Sigmoid colon (tissue), 4 donors: ENCODE results near the gene PIK3R6.

Source experiments
- POLR2AphosphoS5 ChIP-seq, 4 donors: sonication (generic); formaldehyde crosslinking; IDR thresholded peaks; one replicate each; pipeline ENCODE4 v1.6.1; 2017; ENCODE audit warnings: antibody characterized with exemption in 4 of 4
- TF ChIP-seq, protein P1 (sequence below), 4 experiments: fragments of 450-650 bp in 3 of 4; fragments of 200-600 bp in 1 of 4; IDR thresholded peaks; one replicate each; pipeline ENCODE4 v1.5.1; 2016 to 2019; ENCODE audit warnings: antibody characterized with exemption in 4 of 4, mild to moderate bottlenecking in 3 of 4, moderate library complexity in 2 of 4

DNA sequence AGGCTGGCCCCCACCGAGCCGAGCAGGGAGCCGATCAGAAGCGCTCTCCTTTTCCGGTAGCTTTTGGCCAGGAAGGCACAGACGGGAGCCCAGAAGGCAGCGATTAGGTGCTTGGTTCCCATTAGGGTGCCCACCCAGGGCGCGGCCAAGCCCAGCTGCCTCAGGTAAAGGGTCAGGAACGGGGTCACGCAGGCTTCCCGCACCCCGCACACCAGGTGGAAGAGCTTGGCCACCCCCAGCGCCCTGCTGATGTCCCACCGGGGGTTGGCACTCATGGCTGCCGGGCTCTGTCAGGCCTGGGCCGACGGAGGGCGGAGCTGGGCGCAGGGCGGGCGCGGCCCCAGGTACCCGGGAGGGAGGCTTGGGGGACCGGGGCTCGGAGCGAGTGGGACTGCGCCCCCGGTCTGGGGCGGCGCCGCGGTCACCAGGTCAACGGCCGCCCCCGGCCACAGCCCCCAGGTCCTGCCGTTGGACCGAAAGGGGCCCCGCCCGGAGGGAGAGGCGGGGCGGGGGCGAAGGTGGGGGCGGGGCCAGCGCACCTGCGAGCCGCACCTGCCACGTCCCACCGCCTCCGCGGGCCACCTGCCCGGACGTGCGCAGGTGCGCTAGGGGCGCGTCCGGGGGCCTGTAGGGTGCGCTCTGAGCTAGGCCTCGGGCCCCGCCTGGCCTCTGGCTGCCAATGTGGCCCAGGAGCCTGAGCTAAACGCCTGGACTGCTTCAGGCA, 68.5 kb downstream of the PIK3R6 start, which contains the start of gene MFSD6L:
- TF ChIP-seq, protein P1, sequence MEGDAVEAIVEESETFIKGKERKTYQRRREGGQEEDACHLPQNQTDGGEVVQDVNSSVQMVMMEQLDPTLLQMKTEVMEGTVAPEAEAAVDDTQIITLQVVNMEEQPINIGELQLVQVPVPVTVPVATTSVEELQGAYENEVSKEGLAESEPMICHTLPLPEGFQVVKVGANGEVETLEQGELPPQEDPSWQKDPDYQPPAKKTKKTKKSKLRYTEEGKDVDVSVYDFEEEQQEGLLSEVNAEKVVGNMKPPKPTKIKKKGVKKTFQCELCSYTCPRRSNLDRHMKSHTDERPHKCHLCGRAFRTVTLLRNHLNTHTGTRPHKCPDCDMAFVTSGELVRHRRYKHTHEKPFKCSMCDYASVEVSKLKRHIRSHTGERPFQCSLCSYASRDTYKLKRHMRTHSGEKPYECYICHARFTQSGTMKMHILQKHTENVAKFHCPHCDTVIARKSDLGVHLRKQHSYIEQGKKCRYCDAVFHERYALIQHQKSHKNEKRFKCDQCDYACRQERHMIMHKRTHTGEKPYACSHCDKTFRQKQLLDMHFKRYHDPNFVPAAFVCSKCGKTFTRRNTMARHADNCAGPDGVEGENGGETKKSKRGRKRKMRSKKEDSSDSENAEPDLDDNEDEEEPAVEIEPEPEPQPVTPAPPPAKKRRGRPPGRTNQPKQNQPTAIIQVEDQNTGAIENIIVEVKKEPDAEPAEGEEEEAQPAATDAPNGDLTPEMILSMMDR (IDR thresholded peaks at IDR 0.05), result no peak
- TF ChIP-seq POLR2AphosphoS5 (IDR thresholded peaks at IDR 0.05), result no peak
